Measurements from ENCODE around the gene ARL17A.
"Not testable (repeated sequence)": the region's sequence is repeated elsewhere in the genome, so short reads cannot be mapped to it uniquely, and the experiment has no call there.

DNA sequence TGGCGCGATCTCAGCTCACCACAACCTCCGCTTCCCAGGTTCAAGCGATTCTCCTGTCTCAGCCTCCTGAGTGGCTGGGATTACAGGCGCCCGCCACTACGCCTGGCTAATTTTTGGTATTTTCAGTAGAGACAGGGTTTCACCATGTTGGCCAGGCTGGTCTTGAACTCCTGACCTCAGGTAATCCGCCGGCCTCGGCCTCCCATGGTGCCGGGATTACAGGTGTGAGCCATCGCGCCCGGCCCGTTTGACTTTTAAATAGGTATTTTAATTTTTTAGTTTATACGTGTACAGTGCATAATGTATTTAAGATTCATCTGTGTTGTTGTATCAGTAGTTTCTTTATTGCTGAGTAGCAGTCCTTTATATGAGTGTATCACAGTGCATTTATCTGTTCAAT lies 87.5 kb downstream of the ARL17A start:
- TF ChIP-seq POLR2A, EP300 (IDR thresholded peaks at IDR 0.05): not testable (repeated sequence)
- TF ChIP-seq, protein P1, sequence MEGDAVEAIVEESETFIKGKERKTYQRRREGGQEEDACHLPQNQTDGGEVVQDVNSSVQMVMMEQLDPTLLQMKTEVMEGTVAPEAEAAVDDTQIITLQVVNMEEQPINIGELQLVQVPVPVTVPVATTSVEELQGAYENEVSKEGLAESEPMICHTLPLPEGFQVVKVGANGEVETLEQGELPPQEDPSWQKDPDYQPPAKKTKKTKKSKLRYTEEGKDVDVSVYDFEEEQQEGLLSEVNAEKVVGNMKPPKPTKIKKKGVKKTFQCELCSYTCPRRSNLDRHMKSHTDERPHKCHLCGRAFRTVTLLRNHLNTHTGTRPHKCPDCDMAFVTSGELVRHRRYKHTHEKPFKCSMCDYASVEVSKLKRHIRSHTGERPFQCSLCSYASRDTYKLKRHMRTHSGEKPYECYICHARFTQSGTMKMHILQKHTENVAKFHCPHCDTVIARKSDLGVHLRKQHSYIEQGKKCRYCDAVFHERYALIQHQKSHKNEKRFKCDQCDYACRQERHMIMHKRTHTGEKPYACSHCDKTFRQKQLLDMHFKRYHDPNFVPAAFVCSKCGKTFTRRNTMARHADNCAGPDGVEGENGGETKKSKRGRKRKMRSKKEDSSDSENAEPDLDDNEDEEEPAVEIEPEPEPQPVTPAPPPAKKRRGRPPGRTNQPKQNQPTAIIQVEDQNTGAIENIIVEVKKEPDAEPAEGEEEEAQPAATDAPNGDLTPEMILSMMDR (IDR thresholded peaks at IDR 0.05): not testable (repeated sequence)

Data from sigmoid colon (tissue), 4 donors.